ENCODE results near the gene ZSCAN21. TPM values are rescaled to one million over a fixed set of nuclear protein-coding genes. Genes with fewer than 3 reads are reported as not detected.

ZSCAN21 gene
- total and polyA plus RNA-seq, 2 of the 4 experiments (the other 2 are of a cell fraction) = 11.5 to 13.3 TPM

DNA sequence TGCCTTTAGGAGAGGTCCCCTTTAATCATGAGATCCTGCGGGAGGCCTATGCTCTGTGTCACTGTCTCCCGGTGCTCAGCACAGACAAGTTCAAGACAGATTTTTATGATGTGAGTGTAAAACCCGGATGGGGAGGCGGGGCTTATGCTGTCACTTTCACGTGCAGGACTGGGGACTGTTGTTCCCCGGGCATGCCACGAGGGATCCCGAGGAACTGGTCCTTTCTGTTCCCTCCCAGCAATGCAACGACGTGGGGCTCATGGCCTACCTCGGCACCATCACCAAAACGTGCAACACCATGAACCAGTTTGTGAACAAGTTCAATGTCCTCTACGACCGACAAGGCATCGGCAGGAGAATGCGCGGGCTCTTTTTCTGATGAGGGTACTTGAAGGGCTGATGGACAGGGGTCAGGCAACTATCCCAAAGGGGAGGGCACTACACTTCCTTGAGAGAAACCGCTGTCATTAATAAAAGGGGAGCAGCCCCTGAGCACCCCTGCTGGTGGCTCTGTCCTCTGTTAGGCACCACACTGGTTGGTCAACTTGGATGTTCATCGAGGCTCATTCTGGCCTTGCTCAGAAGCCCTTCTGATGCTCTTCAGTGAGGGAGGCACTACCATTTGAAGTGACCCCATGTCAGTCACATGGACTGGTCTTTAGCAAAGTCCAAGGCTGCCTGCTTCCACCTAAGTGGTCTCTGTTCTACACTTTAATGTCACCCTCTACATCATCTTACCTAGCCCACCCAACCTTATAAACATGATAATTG is 42.0 kb downstream of the ZSCAN21 start:
- dilution Hi-C loops (cut with HindIII; ENCODE audit: low sequenced_read_pairs, unreplicated experiment) = no loop called here
- CTCF ChIA-PET = interaction anchor here (0.9 to 1.6 kb wide), 2 partner anchors 9 to 113 kb away, joined by 3 to 5 read pairs; no protein-coding TSS in a partner anchor
- Histone ChIP-seq H3K4me3 (ENCODE audit: insufficient read depth, low read depth, low read length) (no peak overlapping the region), H4K91ac (ENCODE audit: insufficient read depth, low read depth, low read length) (no peak overlapping the region), H3K4me2 (ENCODE audit: low read depth, low read length) (no peak overlapping the region), H2AK9ac (replicated peaks; ENCODE audit: low read depth, low read length, poor library complexity) (no peak overlapping the region), H3K4me1 (ENCODE audit: control insufficient read depth, insufficient read depth, low read length) (peaks cover 15% of the 10 kb centered on the region), H2BK120ac (ENCODE audit: low read depth, low read length) (no peak overlapping the region), H2AFZ (replicated peaks; ENCODE audit: low read length, poor library complexity) (peak overlapping the region; percentile 49), H3K4ac (ENCODE audit: low read depth, low read length) (peak overlapping the region; percentile 69; the same call in 1 of the 2 replicates), H3K9me3 (ENCODE audit: control insufficient read depth, insufficient read depth, low read length) (no peaks in the 10 kb centered on the region), H3K9me1 (ENCODE audit: insufficient read depth, low read length) (peaks cover 13% of the 10 kb centered on the region), H2AK5ac (ENCODE audit: low read depth, low read length) (peak overlapping the region; percentile 27; the same call in 1 of the 2 replicates), H2BK5ac (ENCODE audit: low read depth, low read length, poor library complexity, severe bottlenecking) (no peak overlapping the region), H3K27me3 (ENCODE audit: control insufficient read depth, insufficient read depth, low read length) (no peaks in the 10 kb centered on the region), H4K20me1 (ENCODE audit: insufficient read depth, low read length) (peaks cover 15% of the 10 kb centered on the region), H3K79me1 (ENCODE audit: low read depth in 1 of 2, low read length in 2 of 2) (peaks cover 32 to 74% of the 10 kb centered on the region in 2 experiments), H4K8ac (ENCODE audit: low read depth in 2 of 2, low read length in 2 of 2) (peak overlapping the region in 1 of 2 experiments; percentile 11; a peak in 1 of 4 replicates), H3K9ac (ENCODE audit: low read depth, low read length) (no peak overlapping the region), H2BK15ac (ENCODE audit: low read depth, low read length) (no peak overlapping the region), H3K56ac (ENCODE audit: extremely low read depth, insufficient read depth, low read length) (no peak overlapping the region), H4K5ac (ENCODE audit: low read depth, low read length) (no peak overlapping the region), H3K27ac (ENCODE audit: insufficient read depth, low read length) (no peak overlapping the region; the same call in 1 of the 2 replicates), H3K23ac (ENCODE audit: low read depth, low read length) (peak overlapping the region; percentile 12; the same call in 1 of the 2 replicates), H3K14ac (replicated peaks; ENCODE audit: low read depth, low read length) (no peak overlapping the region), H2BK20ac (ENCODE audit: low read depth, low read length) (no peak overlapping the region), H3K18ac (ENCODE audit: low read depth, low read length) (no peak overlapping the region), H3K36me3 (ENCODE audit: control insufficient read depth, insufficient read depth, low read length) (peaks cover 55% of the 10 kb centered on the region)
- TF ChIP-seq RFX5 (IDR thresholded peaks at IDR 0.05; ENCODE audit: low read depth, low read length) = no peak
- TF ChIP-seq POLR2A (IDR thresholded peaks at IDR 0.05; ENCODE audit: low read depth, low read length) = no peak; the same call in 1 of the 2 replicates
- peak; percentile 79 for TF ChIP-seq BHLHE40 (IDR thresholded peaks at IDR 0.05; ENCODE audit: low read depth, low read length)
- TF ChIP-seq MXI1 (IDR thresholded peaks at IDR 0.05; ENCODE audit: borderline replicate concordance, low read depth, low read length) = 0 out of 2 replicates have a peak, but pooled peaks have one; percentile 48
- TF ChIP-seq, protein P1, sequence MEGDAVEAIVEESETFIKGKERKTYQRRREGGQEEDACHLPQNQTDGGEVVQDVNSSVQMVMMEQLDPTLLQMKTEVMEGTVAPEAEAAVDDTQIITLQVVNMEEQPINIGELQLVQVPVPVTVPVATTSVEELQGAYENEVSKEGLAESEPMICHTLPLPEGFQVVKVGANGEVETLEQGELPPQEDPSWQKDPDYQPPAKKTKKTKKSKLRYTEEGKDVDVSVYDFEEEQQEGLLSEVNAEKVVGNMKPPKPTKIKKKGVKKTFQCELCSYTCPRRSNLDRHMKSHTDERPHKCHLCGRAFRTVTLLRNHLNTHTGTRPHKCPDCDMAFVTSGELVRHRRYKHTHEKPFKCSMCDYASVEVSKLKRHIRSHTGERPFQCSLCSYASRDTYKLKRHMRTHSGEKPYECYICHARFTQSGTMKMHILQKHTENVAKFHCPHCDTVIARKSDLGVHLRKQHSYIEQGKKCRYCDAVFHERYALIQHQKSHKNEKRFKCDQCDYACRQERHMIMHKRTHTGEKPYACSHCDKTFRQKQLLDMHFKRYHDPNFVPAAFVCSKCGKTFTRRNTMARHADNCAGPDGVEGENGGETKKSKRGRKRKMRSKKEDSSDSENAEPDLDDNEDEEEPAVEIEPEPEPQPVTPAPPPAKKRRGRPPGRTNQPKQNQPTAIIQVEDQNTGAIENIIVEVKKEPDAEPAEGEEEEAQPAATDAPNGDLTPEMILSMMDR (conservative IDR thresholded peaks at IDR 0.05; ENCODE audit: low read depth, low read length) = 0 out of 2 replicates have a peak, but pooled peaks have one; percentile 16
- intact Hi-C loops (cut with micrococcal nuclease) = no loop called here
- POLR2A ChIA-PET (ENCODE audit: unreplicated experiment) = no interaction called here
- WGBS, 2 experiments (ENCODE audit: extremely low coverage in 2 of 2, insufficient read length in 1 of 2) = 64% methylated on average over 3 of the region's 19 CpGs; no CpG with 5 or more reads in 1 of the 2 experiments
- TSS peak; percentile 90 for BruUV-seq (replicated peaks)
- peak; percentile 37 for DNase-seq
- in situ Hi-C loops (cut with MboI; ENCODE audit: low sequenced_read_pairs) = no loop called here
- no peak for ATAC-seq (ENCODE audit: low read depth)

Measured in IMR-90 (cell line).